Suprapubic skin (tissue), 3 donors: ENCODE measurements around the gene EYS.

Source experiments
- POLR2A ChIP-seq, 2 donors: fragments of 450-650 bp; IDR thresholded peaks; one replicate each; pipeline ENCODE4 v1.6.1; 2017; ENCODE audit warnings: antibody characterized with exemption in 2 of 2, mild to moderate bottlenecking in 2 of 2, moderate library complexity in 2 of 2
- TF ChIP-seq, protein P1 (sequence below), 2 donors: fragments of 200-600 bp in 1 of 2; fragments of 450-650 bp in 1 of 2; sonication (generic) in 1 of 2; IDR thresholded peaks; one replicate each; pipeline ENCODE4 v1.5.1; 2016 to 2019; ENCODE audit warnings: antibody characterized with exemption in 2 of 2, mild to moderate bottlenecking in 1 of 2, moderate library complexity in 1 of 2

GRCh38 chr6:65081756-65082155 is 625.3 kb downstream of the EYS start:
- TF ChIP-seq, protein P1, sequence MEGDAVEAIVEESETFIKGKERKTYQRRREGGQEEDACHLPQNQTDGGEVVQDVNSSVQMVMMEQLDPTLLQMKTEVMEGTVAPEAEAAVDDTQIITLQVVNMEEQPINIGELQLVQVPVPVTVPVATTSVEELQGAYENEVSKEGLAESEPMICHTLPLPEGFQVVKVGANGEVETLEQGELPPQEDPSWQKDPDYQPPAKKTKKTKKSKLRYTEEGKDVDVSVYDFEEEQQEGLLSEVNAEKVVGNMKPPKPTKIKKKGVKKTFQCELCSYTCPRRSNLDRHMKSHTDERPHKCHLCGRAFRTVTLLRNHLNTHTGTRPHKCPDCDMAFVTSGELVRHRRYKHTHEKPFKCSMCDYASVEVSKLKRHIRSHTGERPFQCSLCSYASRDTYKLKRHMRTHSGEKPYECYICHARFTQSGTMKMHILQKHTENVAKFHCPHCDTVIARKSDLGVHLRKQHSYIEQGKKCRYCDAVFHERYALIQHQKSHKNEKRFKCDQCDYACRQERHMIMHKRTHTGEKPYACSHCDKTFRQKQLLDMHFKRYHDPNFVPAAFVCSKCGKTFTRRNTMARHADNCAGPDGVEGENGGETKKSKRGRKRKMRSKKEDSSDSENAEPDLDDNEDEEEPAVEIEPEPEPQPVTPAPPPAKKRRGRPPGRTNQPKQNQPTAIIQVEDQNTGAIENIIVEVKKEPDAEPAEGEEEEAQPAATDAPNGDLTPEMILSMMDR (IDR thresholded peaks at IDR 0.05) = no peak
- TF ChIP-seq POLR2A (IDR thresholded peaks at IDR 0.05) = no peak
